ENCODE data around the gene SAP30L.

SAP30L gene

DNA sequence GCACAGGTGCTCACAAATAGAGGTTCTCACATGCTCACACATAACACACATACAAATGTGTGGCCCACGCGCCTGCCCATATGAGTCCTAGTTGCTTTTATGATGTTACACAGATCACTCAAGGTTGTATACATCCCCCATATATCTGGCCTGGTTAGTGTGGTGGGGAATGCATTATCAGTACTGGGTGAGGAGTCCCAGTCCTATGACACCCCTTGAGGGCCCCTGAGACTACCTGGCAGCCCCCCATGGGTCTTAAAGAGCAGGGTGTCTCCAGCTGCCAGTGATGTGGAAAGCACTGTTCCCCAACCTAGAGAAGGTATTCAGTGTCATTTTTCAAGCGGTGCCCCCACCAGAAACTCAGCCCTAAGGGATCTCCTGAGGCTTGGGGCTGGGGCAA is 35.0 kb downstream of the SAP30L start:
- TF ChIP-seq, protein P1, sequence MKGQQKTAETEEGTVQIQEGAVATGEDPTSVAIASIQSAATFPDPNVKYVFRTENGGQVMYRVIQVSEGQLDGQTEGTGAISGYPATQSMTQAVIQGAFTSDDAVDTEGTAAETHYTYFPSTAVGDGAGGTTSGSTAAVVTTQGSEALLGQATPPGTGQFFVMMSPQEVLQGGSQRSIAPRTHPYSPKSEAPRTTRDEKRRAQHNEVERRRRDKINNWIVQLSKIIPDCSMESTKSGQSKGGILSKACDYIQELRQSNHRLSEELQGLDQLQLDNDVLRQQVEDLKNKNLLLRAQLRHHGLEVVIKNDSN (IDR thresholded peaks at IDR 0.05): no peak
- TF ChIP-seq CREB1 (IDR thresholded peaks at IDR 0.05; ENCODE audit: low read depth) (no peak), EP300 (IDR thresholded peaks at IDR 0.05; ENCODE audit: borderline replicate concordance) (no peak), EGR1 (IDR thresholded peaks at IDR 0.05) (no peak), TEAD4 (IDR thresholded peaks at IDR 0.05) (no peak), ZBTB7A (IDR thresholded peaks at IDR 0.05; ENCODE audit: low read depth) (no peak)
- TF ChIP-seq, protein P2, sequence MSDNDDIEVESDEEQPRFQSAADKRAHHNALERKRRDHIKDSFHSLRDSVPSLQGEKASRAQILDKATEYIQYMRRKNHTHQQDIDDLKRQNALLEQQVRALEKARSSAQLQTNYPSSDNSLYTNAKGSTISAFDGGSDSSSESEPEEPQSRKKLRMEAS (IDR thresholded peaks at IDR 0.05): no peak
- TF ChIP-seq, protein P3, sequence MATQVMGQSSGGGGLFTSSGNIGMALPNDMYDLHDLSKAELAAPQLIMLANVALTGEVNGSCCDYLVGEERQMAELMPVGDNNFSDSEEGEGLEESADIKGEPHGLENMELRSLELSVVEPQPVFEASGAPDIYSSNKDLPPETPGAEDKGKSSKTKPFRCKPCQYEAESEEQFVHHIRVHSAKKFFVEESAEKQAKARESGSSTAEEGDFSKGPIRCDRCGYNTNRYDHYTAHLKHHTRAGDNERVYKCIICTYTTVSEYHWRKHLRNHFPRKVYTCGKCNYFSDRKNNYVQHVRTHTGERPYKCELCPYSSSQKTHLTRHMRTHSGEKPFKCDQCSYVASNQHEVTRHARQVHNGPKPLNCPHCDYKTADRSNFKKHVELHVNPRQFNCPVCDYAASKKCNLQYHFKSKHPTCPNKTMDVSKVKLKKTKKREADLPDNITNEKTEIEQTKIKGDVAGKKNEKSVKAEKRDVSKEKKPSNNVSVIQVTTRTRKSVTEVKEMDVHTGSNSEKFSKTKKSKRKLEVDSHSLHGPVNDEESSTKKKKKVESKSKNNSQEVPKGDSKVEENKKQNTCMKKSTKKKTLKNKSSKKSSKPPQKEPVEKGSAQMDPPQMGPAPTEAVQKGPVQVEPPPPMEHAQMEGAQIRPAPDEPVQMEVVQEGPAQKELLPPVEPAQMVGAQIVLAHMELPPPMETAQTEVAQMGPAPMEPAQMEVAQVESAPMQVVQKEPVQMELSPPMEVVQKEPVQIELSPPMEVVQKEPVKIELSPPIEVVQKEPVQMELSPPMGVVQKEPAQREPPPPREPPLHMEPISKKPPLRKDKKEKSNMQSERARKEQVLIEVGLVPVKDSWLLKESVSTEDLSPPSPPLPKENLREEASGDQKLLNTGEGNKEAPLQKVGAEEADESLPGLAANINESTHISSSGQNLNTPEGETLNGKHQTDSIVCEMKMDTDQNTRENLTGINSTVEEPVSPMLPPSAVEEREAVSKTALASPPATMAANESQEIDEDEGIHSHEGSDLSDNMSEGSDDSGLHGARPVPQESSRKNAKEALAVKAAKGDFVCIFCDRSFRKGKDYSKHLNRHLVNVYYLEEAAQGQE (IDR thresholded peaks at IDR 0.05; ENCODE audit: low read depth): no peak

DNA sequence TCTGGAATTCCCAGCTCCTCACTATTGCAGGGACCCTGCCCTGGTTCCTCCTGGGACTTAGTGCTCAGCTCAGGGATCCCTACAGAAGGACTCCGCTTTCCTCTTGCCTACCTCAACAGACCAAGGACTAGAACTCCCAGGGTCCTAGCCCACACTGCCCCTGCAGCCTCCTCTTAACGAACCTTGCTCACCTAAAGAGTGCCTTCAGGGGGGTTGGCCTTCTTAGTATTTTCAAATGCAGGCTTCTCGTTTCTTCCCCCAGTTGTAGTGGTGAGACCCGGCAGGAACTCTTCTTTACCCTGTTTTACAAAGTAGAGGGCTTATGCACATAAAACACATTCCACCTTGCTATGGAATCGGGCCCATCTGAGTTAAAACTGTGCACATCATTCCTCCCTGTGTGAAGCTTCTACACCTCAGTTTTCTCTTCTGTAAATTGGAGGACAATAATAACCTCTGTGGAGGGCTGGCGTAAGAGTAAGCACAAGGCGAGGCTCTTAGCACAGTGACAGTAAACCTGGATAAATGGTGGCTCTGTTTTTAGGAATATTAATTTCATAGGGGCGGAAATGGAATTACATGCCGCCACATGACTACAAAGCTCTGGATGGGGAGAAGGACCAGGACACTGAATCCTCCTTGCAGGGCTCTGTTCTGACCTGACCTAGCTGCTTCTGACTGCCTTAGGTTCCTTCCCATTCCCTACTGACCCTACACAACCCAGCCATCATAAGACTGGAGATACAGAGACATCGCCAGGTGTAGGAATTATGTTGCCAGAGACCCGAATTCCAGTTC is 36.0 kb downstream of the SAP30L start:
- TF ChIP-seq, protein P1 (IDR thresholded peaks at IDR 0.05): no peak
- TF ChIP-seq, protein P2 (IDR thresholded peaks at IDR 0.05): no peak
- no peak for TF ChIP-seq TEAD4 (IDR thresholded peaks at IDR 0.05)
- TF ChIP-seq RAD21 (IDR thresholded peaks at IDR 0.05; ENCODE audit: low read depth): no peak
- TF ChIP-seq FOXM1 (IDR thresholded peaks at IDR 0.05; ENCODE audit: borderline replicate concordance, low read depth): no peak
- no peak for TF ChIP-seq TAF1 (IDR thresholded peaks at IDR 0.05; ENCODE audit: low read depth)
- no peak for TF ChIP-seq CREB1 (IDR thresholded peaks at IDR 0.05; ENCODE audit: low read depth)
- TF ChIP-seq TCF12 (IDR thresholded peaks at IDR 0.05; ENCODE audit: low read depth): no peak
- TF ChIP-seq, protein P3 (IDR thresholded peaks at IDR 0.05; ENCODE audit: low read depth): no peak
- TF ChIP-seq NFIC (IDR thresholded peaks at IDR 0.05): no peak
- TF ChIP-seq ZBTB7A (IDR thresholded peaks at IDR 0.05; ENCODE audit: low read depth): no peak
- no peak for TF ChIP-seq EGR1 (IDR thresholded peaks at IDR 0.05)
- no peak for TF ChIP-seq YY1 (IDR thresholded peaks at IDR 0.05; ENCODE audit: low read depth)
- no peak for TF ChIP-seq EP300 (IDR thresholded peaks at IDR 0.05; ENCODE audit: borderline replicate concordance)
- TF ChIP-seq CEBPB (IDR thresholded peaks at IDR 0.05): no peak

- no peak for TF ChIP-seq ZBTB7A (IDR thresholded peaks at IDR 0.05; ENCODE audit: low read depth)
- TF ChIP-seq CREB1 (IDR thresholded peaks at IDR 0.05; ENCODE audit: low read depth): no peak
- TF ChIP-seq CEBPB (IDR thresholded peaks at IDR 0.05): no peak
- TF ChIP-seq, protein P2 (IDR thresholded peaks at IDR 0.05): no peak
- TF ChIP-seq NFIC (IDR thresholded peaks at IDR 0.05): no peak
- TF ChIP-seq, protein P1 (IDR thresholded peaks at IDR 0.05): no peak
- no peak for TF ChIP-seq FOXM1 (IDR thresholded peaks at IDR 0.05; ENCODE audit: borderline replicate concordance, low read depth)
- no peak for TF ChIP-seq TAF1 (IDR thresholded peaks at IDR 0.05; ENCODE audit: low read depth)
- no peak for TF ChIP-seq EP300 (IDR thresholded peaks at IDR 0.05; ENCODE audit: borderline replicate concordance)
- no peak for TF ChIP-seq RAD21 (IDR thresholded peaks at IDR 0.05; ENCODE audit: low read depth)
- TF ChIP-seq YY1 (IDR thresholded peaks at IDR 0.05; ENCODE audit: low read depth): no peak
- TF ChIP-seq TEAD4 (IDR thresholded peaks at IDR 0.05): no peak
- no peak for TF ChIP-seq EGR1 (IDR thresholded peaks at IDR 0.05)
- TF ChIP-seq TCF12 (IDR thresholded peaks at IDR 0.05; ENCODE audit: low read depth): no peak
- TF ChIP-seq, protein P3 (IDR thresholded peaks at IDR 0.05; ENCODE audit: low read depth): no peak
Measured at GRCh38 chr5:154482528-154483449, 37.0 kb downstream of the SAP30L start.

Measured in Ishikawa (cell line).